Measurements from ENCODE around the gene CNBP. TPM values are rescaled to one million over a fixed set of nuclear protein-coding genes. Genes with fewer than 3 reads are reported as not detected.

Gene CNBP
- 269 and 284 TPM in 2 replicates for total RNA-seq

GRCh38 chr3:129183569-129184395, at the start of gene CNBP:
Gene CNBP (minus strand): TSS chr3:129183896. CDS start chr3:129171757, 12,139 bp downstream.

GRCh38 chr3:129160891-129161859, 22.5 kb downstream of the CNBP start, which contains the start of gene ISY1:
Gene ISY1 (minus strand): TSS chr3:129161063. CDS start chr3:129160975, 88 bp downstream.

DNA sequence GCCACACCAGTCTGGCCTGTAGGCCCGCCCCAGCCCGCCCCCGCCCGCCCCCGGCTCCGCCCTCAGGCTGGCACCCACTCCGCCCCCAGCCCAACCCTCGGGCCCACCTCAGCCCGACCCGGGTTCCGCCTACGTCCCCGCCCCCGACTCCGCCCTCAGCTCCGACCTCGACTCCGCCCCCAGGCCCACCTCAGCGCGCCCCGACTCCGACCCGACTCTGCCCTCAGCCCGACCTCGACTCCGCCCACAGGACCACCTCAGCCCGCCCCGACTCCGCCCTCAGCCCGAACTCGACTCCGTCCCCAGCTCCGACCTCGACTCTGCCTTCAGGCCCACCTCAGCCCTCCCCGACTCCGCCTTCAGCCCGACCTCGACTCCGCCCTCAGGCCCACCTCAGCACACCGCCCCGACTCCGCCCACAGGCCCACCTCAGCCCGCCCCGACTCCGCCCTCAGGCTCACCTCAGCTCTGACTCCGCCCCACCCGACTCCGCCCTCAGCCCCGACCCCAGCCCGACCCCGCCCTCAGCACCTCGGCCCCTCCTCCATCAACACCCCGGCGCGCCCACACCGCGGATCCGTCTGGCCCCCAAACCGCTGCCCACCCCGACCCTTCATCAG, 61.8 kb downstream of the CNBP start, which contains the start of gene RAB43:
Gene RAB43, minus strand, starts transcription at position 13 of the 620 bp plus-strand sequence. CDS start 315 bp downstream, outside the sequence.

Other genes with a start within 250 kb of the CNBP start
- gene CFAP92, start 189.8 kb downstream of the CNBP start, total RNA-seq = under 0.01 TPM in 1 of 2 replicates, not detected in the other
- gene EFCC1, start 182.6 kb downstream of the CNBP start, total RNA-seq = under 0.01 TPM in 1 of 2 replicates, not detected in the other
- not detected in 2 replicates for gene GP9, start 123.1 kb downstream of the CNBP start, total RNA-seq
- gene RAB43, start 62.1 kb downstream of the CNBP start, total RNA-seq = 13.2 and 14.2 TPM in 2 replicates
- 23.1 and 35.5 TPM in 2 replicates for gene ISY1, start 22.8 kb downstream of the CNBP start, total RNA-seq
- 272 and 457 TPM in 2 replicates for gene COPG1, start 65.7 kb upstream of the CNBP start, total RNA-seq
- gene HMCES, start 95.0 kb upstream of the CNBP start, total RNA-seq = 9.9 and 26.5 TPM in 2 replicates
- under 0.01 TPM in 1 of 2 replicates, not detected in the other for gene EFCAB12, start 244.7 kb upstream of the CNBP start, total RNA-seq

All from regular cardiac myocyte (primary cell).